B cell (primary cell): ENCODE results near the gene SLC30A7. TPM values are rescaled to one million over a fixed set of nuclear protein-coding genes. Genes with fewer than 3 reads are reported as not detected.

ENCODE experiments used
- ATAC-seq: fragments of 200-7000 bp; cut with Tn5 transposase; one replicate; pipeline ENCODE4 v1.10.0; 2021; ENCODE audit warnings: low read depth, mild to moderate bottlenecking, moderate number of reproducible peaks, moderate library complexity
- CTCF ChIA-PET: fragments of 350-600 bp; sonication (Branson Sonifier 250); formaldehyde crosslinking; loops from one replicate; lab custom pipeline; 2021; ENCODE audit warnings: antibody characterized with exemption, inconsistent platforms; lab: Charles Lee
- POLR2A ChIA-PET: fragments of 350-600 bp; sonication (Branson Sonifier 250); formaldehyde crosslinking; loops from one replicate; lab custom pipeline; 2021; ENCODE audit warnings: antibody characterized with exemption; lab: Charles Lee
- DNase-seq: peaks from one replicate; pipeline ENCODE4 v3.0.0; 2013
- H2AFZ ChIP-seq: 2 replicates; pipeline ENCODE4 v1.6.1; 2012; ENCODE audit warnings: mild to moderate bottlenecking, low read depth, low read length; ENCODE audit not compliant: insufficient read depth, poor library complexity, severe bottlenecking
- H3K27ac ChIP-seq, 2 donors: 1 replicate in 1 of 2; 2 replicates in 1 of 2; pipeline ENCODE4 v1.5.1; 2012 to 2013; ENCODE audit warnings: low read length in 2 of 2, mild to moderate bottlenecking in 2 of 2, moderate library complexity in 1 of 2
- H3K27me3 ChIP-seq, 4 experiments: fragments of 200-600 bp in 1 of 4; sonication (generic) in 1 of 4; replicated peaks in 1 of 4; 1 replicate in 2 of 4; 2 replicates in 2 of 4; pipeline versions ENCODE4 v1.6.1 to v1.7.0; 2013 to 2016; ENCODE audit warnings: low read length in 3 of 4, mild to moderate bottlenecking in 2 of 4, mixed read lengths in 1 of 4, moderate library complexity in 1 of 4; ENCODE audit not compliant: insufficient read depth in 4 of 4, control insufficient read depth in 3 of 4; ENCODE audit errors: control extremely low read depth in 1 of 4
- H3K36me3 ChIP-seq, 2 experiments: replicated peaks in 1 of 2; 1 replicate in 1 of 2; 2 replicates in 1 of 2; pipeline versions ENCODE4 v1.6.1 to v1.7.1; 2013; ENCODE audit warnings: low read length in 1 of 2; ENCODE audit not compliant: insufficient read depth in 2 of 2, control insufficient read depth in 1 of 2; ENCODE audit errors: control extremely low read depth in 1 of 2, extremely low read depth in 1 of 2
- H3K4me1 ChIP-seq, 2 donors: fragments of 200-600 bp in 1 of 2; sonication (generic) in 1 of 2; 1 replicate in 1 of 2; 2 replicates in 1 of 2; pipeline versions ENCODE4 v1.5.1 to v1.6.1; 2013 to 2017; ENCODE audit warnings: low read length in 2 of 2; ENCODE audit not compliant: control insufficient read depth in 2 of 2, insufficient read depth in 2 of 2
- H3K4me2 ChIP-seq: replicated peaks from 2 replicates; pipeline ENCODE3; 2012; ENCODE audit warnings: mild to moderate bottlenecking, low read depth, low read length; ENCODE audit not compliant: poor library complexity, severe bottlenecking
- H3K4me3 ChIP-seq, 5 experiments: fragments of 200-600 bp in 1 of 5; sonication (generic) in 1 of 5; 1 replicate in 3 of 5; 2 replicates in 2 of 5; pipeline versions ENCODE4 v1.5.1 to v1.7.0; 2011 to 2016; ENCODE audit warnings: low read length in 4 of 5, mild to moderate bottlenecking in 4 of 5, low read depth in 2 of 5, control low read depth in 1 of 5, moderate library complexity in 1 of 5; ENCODE audit not compliant: insufficient read depth in 1 of 5; ENCODE audit errors: control extremely low read depth in 1 of 5, extremely low read depth in 1 of 5
- H3K79me2 ChIP-seq: fragments of 200-600 bp; sonication (generic); one replicate; pipeline ENCODE4 v1.6.0; 2016; ENCODE audit warnings: low read length; ENCODE audit not compliant: control insufficient read depth, insufficient read depth
- H3K9ac ChIP-seq: fragments of 200-600 bp; sonication (generic); 2 replicates; pipeline ENCODE4 v1.6.1; 2017; ENCODE audit warnings: mild to moderate bottlenecking, low read length, moderate library complexity
- H3K9me3 ChIP-seq, 3 donors: one replicate each; pipeline versions ENCODE4 v1.6.1 to v1.7.1; 2013; ENCODE audit warnings: low read length in 2 of 3; ENCODE audit not compliant: control insufficient read depth in 2 of 3, insufficient read depth in 1 of 3; ENCODE audit errors: control extremely low read depth in 1 of 3
- H4K20me1 ChIP-seq: 2 replicates; pipeline ENCODE4 v1.6.0; 2012; ENCODE audit warnings: mild to moderate bottlenecking, low read length; ENCODE audit not compliant: insufficient read depth, control insufficient read depth, poor library complexity, severe bottlenecking
- H3K27ac Mint-ChIP-seq: one replicate; pipeline ENCODE4 v1.8.0; 2021; ENCODE audit warnings: mixed read lengths
- H3K27me3 Mint-ChIP-seq: one replicate; pipeline ENCODE4 v1.8.0; 2021; ENCODE audit warnings: mixed read lengths
- H3K4me1 Mint-ChIP-seq: one replicate; pipeline ENCODE4 v1.8.0; 2021; ENCODE audit warnings: mixed read lengths
- H3K4me3 Mint-ChIP-seq: one replicate; pipeline ENCODE4 v1.8.0; 2021; ENCODE audit warnings: mixed read lengths
- H3K9me3 Mint-ChIP-seq: one replicate; pipeline ENCODE4 v1.8.0; 2022; ENCODE audit warnings: mixed read lengths; ENCODE audit not compliant: insufficient read depth
- EZH2 ChIP-seq: IDR thresholded peaks from 2 replicates; pipeline ENCODE4 v1.6.1; 2012; ENCODE audit warnings: borderline replicate concordance, low read depth, mild to moderate bottlenecking, moderate library complexity, low read length; ENCODE audit not compliant: insufficient read depth, poor library complexity, severe bottlenecking
- WGBS: methylation state at CpG from one replicate; pipeline ENCODE4 v1.1.5; 2013; ENCODE audit warnings: missing lambda C conversion rate; ENCODE audit not compliant: insufficient coverage; 5-methylcytosine and 5-hydroxymethylcytosine counted together
- intact Hi-C: fragments of 100-400 bp; cut with micrococcal nuclease; formaldehyde crosslinking; loops from one replicate; pipeline ENCODE4 v1.10.0; 2022
- polyA plus RNA-seq: library from polyadenylated mRNA; depleted of rRNA; stranded (reverse); fragments of >200 nt; gene quantifications from 2 replicates; pipeline ENCODE4 v1.2.3, GENCODE V29; 2012
- total RNA-seq, 2 donors: library from RNA; stranded (reverse); fragments of 120-200 nt in 1 of 2; gene quantifications; 1 replicate in 1 of 2; 2 replicates in 1 of 2; pipeline versions ENCODE4 v1.2.3 to v1.2.4, GENCODE V29; 2013 to 2022
- TF ChIP-seq, protein P1 (sequence below): fragments of 200-600 bp; IDR thresholded peaks from one replicate; pipeline ENCODE4 v1.8.0; 2022; ENCODE audit warnings: antibody characterized with exemption, mild to moderate bottlenecking

SLC30A7 gene
- total and polyA plus RNA-seq, 2 donors (not counting 1 experiment from before 2014, with no cell fraction given), result 5.2 to 28.6 TPM

DNA sequence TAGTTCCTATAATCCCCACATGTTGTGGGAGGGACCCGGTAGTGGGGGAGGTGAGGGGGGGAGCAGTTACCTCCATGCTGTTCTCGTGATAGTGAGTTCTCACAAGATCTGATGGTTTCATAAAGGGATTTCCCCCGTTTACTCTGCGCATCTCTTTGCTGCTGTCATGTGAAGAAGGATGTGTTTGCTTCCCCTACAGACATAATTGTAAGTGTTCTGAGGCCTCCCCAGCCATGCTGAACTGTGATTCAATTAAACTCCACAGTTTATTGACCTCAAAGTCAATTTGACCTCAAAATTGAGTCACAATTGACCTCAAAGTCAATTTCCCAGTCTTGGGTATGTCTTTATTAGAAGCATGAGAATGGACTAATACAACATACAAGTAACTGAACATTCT lies 110.0 kb downstream of the SLC30A7 start:
- Mint-ChIP-seq H3K9me3 (no peaks in the 10 kb centered on the region), H3K27me3 (no peaks in the 10 kb centered on the region), H3K4me1 (peaks cover 22% of the 10 kb centered on the region), H3K27ac (peak overlapping the region; percentile 57), H3K4me3 (no peak overlapping the region)
- ChIA-PET CTCF (interaction anchor here (1.8 kb wide), 1 partner anchor 233 kb away, joined by 4 read pairs; no protein-coding TSS in a partner anchor), POLR2A (no interaction called here)
- Histone ChIP-seq H3K4me2 (no peak overlapping the region), H3K4me3 (no peak overlapping the region), H3K27me3 (no peaks in the 10 kb centered on the region), H3K4me1 (peaks cover 10 to 18% of the 10 kb centered on the region in 2 donors), H4K20me1 (no peaks in the 10 kb centered on the region), H3K27ac (no peak overlapping the region), H3K9ac (no peak overlapping the region), H3K36me3 (peaks cover 0 to 5% of the 10 kb centered on the region in 2 experiments), H3K9me3 (no peaks in the 10 kb centered on the region), H3K79me2 (no peaks in the 10 kb centered on the region), H2AFZ (no peak overlapping the region)
- DNase-seq (no peak), ATAC-seq (no peak)
- no CpG with 5 or more reads among the region's 4 CpGs for WGBS
- intact Hi-C loops, result loop anchor here (5.0 kb wide), 1 partner anchor 34 kb away; no protein-coding TSS in a partner anchor
- TF ChIP-seq, protein P1, sequence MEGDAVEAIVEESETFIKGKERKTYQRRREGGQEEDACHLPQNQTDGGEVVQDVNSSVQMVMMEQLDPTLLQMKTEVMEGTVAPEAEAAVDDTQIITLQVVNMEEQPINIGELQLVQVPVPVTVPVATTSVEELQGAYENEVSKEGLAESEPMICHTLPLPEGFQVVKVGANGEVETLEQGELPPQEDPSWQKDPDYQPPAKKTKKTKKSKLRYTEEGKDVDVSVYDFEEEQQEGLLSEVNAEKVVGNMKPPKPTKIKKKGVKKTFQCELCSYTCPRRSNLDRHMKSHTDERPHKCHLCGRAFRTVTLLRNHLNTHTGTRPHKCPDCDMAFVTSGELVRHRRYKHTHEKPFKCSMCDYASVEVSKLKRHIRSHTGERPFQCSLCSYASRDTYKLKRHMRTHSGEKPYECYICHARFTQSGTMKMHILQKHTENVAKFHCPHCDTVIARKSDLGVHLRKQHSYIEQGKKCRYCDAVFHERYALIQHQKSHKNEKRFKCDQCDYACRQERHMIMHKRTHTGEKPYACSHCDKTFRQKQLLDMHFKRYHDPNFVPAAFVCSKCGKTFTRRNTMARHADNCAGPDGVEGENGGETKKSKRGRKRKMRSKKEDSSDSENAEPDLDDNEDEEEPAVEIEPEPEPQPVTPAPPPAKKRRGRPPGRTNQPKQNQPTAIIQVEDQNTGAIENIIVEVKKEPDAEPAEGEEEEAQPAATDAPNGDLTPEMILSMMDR, result no peak
- no peak for TF ChIP-seq EZH2

DNA sequence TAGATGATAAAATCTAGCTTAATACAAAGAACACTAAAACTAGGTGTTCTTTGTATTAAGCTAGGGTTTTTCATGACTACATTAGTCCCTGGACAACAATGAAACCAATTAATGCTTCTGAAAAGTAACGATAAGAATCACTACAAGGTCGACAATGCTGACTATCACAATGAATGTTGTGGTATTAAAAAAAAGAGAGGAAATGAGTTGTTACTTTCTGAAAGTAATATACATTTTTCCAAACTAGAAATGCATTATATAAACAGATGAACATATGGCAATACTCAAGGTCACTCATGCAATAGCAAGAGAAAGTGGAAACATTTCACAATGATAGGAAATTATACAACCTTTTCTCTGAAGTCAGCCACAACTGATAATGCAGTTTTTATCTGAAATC lies 110.7 kb downstream of the SLC30A7 start:
- no peaks in the 10 kb centered on the region for H3K79me2 ChIP-seq
- no peak for ATAC-seq
- no peak for DNase-seq
- no peak overlapping the region for H3K27ac Mint-ChIP-seq
- no peak overlapping the region for H3K9ac ChIP-seq
- WGBS, result no CpG with 5 or more reads among the region's 2 CpGs
- no peak overlapping the region for H3K4me3 Mint-ChIP-seq
- no peak for TF ChIP-seq EZH2
- TF ChIP-seq, protein P1, result no peak
- intact Hi-C loops, result loop anchor here (5.0 kb wide), 1 partner anchor 34 kb away; no protein-coding TSS in a partner anchor
- H3K27me3 ChIP-seq, result no peaks in the 10 kb centered on the region
- H3K36me3 ChIP-seq, result peaks cover 0 to 1% of the 10 kb centered on the region in 2 experiments
- ChIA-PET POLR2A (no interaction called here), CTCF (no interaction called here)
- peaks cover 10 to 18% of the 10 kb centered on the region in 2 donors for H3K4me1 ChIP-seq
- no peak overlapping the region for H3K4me3 ChIP-seq
- H3K9me3 ChIP-seq, result no peaks in the 10 kb centered on the region
- no peak overlapping the region for H3K4me2 ChIP-seq
- H3K27ac ChIP-seq, result no peak overlapping the region
- no peaks in the 10 kb centered on the region for H3K9me3 Mint-ChIP-seq
- no peaks in the 10 kb centered on the region for H3K27me3 Mint-ChIP-seq
- no peak overlapping the region for H2AFZ ChIP-seq
- H3K4me1 Mint-ChIP-seq, result peaks cover 19% of the 10 kb centered on the region
- H4K20me1 ChIP-seq, result no peaks in the 10 kb centered on the region
